Sigmoid colon (tissue), 3 donors: ENCODE results near the gene GDA.

Source experiments
- POLR2A ChIP-seq, 2 donors: fragments of 450-650 bp; IDR thresholded peaks; one replicate each; pipeline ENCODE4 v1.6.1; 2016; ENCODE audit warnings: antibody characterized with exemption in 2 of 2, mild to moderate bottlenecking in 2 of 2, moderate library complexity in 2 of 2
- TF ChIP-seq, protein P1 (sequence below), 4 experiments: fragments of 450-650 bp in 3 of 4; fragments of 200-600 bp in 1 of 4; IDR thresholded peaks; one replicate each; pipeline ENCODE4 v1.5.1; 2016 to 2019; ENCODE audit warnings: antibody characterized with exemption in 4 of 4, mild to moderate bottlenecking in 3 of 4, moderate library complexity in 2 of 4

DNA sequence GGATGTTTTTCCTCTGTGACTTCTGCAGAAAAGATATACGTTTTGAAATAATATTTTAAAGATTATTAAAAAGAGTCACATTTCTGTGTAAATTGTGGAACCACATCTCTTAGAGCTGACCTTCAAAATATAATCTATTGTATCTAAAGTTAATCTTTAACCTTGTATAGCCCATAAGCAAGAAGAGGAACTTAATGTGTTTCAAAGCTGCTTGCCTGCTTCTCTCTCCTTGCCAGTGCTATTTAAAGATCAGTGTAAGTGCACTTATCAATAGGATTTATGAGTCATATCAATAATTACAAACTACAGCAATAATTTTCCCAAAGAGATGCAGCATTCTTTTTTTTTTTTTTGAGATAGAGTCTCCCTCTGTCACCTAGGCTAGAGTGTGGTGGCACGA lies 29.4 kb upstream of the GDA start:
- TF ChIP-seq POLR2A (IDR thresholded peaks at IDR 0.05), result no peak
- TF ChIP-seq, protein P1, sequence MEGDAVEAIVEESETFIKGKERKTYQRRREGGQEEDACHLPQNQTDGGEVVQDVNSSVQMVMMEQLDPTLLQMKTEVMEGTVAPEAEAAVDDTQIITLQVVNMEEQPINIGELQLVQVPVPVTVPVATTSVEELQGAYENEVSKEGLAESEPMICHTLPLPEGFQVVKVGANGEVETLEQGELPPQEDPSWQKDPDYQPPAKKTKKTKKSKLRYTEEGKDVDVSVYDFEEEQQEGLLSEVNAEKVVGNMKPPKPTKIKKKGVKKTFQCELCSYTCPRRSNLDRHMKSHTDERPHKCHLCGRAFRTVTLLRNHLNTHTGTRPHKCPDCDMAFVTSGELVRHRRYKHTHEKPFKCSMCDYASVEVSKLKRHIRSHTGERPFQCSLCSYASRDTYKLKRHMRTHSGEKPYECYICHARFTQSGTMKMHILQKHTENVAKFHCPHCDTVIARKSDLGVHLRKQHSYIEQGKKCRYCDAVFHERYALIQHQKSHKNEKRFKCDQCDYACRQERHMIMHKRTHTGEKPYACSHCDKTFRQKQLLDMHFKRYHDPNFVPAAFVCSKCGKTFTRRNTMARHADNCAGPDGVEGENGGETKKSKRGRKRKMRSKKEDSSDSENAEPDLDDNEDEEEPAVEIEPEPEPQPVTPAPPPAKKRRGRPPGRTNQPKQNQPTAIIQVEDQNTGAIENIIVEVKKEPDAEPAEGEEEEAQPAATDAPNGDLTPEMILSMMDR (IDR thresholded peaks at IDR 0.05), result no peak
